Stimulated activated naive CD4-positive, alpha-beta T cell treated with Interleukin-2 at 50 U/mL for 16 hours (primary cell): ENCODE measurements around the gene PTPRT.

Experiments
- DNase-seq: peaks from one replicate; lab custom pipeline; 2025; lab: John Stamatoyannopoulos, UW

Gene PTPRT

GRCh38 chr20:42043921-42044320 lies 1145.8 kb downstream of the PTPRT start:
- no peak for DNase-seq

GRCh38 chr20:42041000-42041565 lies 1148.6 kb downstream of the PTPRT start:
- no peak for DNase-seq

- DNase-seq: no peak
These were observed 1161.9 kb downstream of the PTPRT start for GRCh38 chr20:42027746-42028268.

- no peak for DNase-seq
These were observed 1163.1 kb downstream of the PTPRT start for GRCh38 chr20:42026599-42026998.

- DNase-seq: no peak
These were observed 1165.1 kb downstream of the PTPRT start for GRCh38 chr20:42024653-42025052.
